ENCODE measurements around the gene EPHA7.
A peak's percentile ranks its signal among the peaks of the same experiment; 100 is the strongest.

GRCh38 chr6:93222071-93222851, 197.1 kb downstream of the EPHA7 start:
- TF ChIP-seq, protein P1, sequence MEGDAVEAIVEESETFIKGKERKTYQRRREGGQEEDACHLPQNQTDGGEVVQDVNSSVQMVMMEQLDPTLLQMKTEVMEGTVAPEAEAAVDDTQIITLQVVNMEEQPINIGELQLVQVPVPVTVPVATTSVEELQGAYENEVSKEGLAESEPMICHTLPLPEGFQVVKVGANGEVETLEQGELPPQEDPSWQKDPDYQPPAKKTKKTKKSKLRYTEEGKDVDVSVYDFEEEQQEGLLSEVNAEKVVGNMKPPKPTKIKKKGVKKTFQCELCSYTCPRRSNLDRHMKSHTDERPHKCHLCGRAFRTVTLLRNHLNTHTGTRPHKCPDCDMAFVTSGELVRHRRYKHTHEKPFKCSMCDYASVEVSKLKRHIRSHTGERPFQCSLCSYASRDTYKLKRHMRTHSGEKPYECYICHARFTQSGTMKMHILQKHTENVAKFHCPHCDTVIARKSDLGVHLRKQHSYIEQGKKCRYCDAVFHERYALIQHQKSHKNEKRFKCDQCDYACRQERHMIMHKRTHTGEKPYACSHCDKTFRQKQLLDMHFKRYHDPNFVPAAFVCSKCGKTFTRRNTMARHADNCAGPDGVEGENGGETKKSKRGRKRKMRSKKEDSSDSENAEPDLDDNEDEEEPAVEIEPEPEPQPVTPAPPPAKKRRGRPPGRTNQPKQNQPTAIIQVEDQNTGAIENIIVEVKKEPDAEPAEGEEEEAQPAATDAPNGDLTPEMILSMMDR (IDR thresholded peaks at IDR 0.05; ENCODE audit: poor library complexity, severe bottlenecking): no peak
- peak; percentile 93 for TF ChIP-seq EP300 (conservative IDR thresholded peaks at IDR 0.05; ENCODE audit: poor library complexity, severe bottlenecking)
- peak; percentile 35 for TF ChIP-seq SMC3 (conservative IDR thresholded peaks at IDR 0.05; ENCODE audit: poor library complexity)
- no peak for TF ChIP-seq EZH2 (IDR thresholded peaks at IDR 0.05; ENCODE audit: borderline replicate concordance, insufficient read depth, low read length, poor library complexity, severe bottlenecking)
- no peak for TF ChIP-seq MXI1 (conservative IDR thresholded peaks at IDR 0.05; ENCODE audit: poor library complexity, severe bottlenecking)
- TF ChIP-seq POLR2AphosphoS5 (IDR thresholded peaks at IDR 0.05): peak; percentile 93
- TF ChIP-seq TAF1 (IDR thresholded peaks at IDR 0.05; ENCODE audit: low read depth): no peak

Data from neural cell (in vitro differentiated cells).